Astrocyte (in vitro differentiated cells and primary cell): ENCODE data around the gene PPAN.

Source experiments
- EZH2 ChIP-seq: IDR thresholded peaks from 2 replicates; pipeline ENCODE4 v1.6.1; 2012; ENCODE audit warnings: mild to moderate bottlenecking, low read length, inconsistent platforms; ENCODE audit not compliant: insufficient read depth
- TF ChIP-seq, protein P1 (sequence below): IDR thresholded peaks from 2 replicates; pipeline ENCODE4 v1.5.1; 2011; ENCODE audit warnings: low read depth, mild to moderate bottlenecking, inconsistent platforms, low read length, moderate library complexity; ENCODE audit not compliant: insufficient read depth

DNA sequence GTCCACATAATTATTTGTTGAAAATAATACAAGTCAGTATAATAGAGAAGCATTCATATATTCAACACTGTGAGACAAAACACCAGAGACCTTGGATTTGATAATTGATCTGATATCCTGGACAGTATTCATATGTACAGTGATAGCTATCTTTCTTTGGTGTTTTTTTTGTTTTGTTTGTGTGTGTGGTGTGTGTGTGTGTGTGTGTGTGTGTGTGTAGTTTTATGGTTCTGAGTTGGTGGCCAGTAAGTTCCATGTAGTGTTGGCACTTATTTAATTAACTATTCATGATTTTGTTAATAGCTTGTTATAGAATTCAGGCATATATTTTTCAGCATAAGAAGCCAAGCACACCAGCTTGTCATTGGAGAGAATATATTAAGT, 2.0 kb upstream of the PPAN start:
- TF ChIP-seq, protein P1, sequence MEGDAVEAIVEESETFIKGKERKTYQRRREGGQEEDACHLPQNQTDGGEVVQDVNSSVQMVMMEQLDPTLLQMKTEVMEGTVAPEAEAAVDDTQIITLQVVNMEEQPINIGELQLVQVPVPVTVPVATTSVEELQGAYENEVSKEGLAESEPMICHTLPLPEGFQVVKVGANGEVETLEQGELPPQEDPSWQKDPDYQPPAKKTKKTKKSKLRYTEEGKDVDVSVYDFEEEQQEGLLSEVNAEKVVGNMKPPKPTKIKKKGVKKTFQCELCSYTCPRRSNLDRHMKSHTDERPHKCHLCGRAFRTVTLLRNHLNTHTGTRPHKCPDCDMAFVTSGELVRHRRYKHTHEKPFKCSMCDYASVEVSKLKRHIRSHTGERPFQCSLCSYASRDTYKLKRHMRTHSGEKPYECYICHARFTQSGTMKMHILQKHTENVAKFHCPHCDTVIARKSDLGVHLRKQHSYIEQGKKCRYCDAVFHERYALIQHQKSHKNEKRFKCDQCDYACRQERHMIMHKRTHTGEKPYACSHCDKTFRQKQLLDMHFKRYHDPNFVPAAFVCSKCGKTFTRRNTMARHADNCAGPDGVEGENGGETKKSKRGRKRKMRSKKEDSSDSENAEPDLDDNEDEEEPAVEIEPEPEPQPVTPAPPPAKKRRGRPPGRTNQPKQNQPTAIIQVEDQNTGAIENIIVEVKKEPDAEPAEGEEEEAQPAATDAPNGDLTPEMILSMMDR, result no peak
- TF ChIP-seq EZH2, result no peak
